Left forelimb (tissue), 1 donor: ENCODE results near the gene PLCB4.

Source experiments
- DNase-seq: peaks from one replicate; pipeline ENCODE4 v3.0.0-alpha.2; 2018; ENCODE audit warnings: low spot score

PLCB4 gene

GRCh38 chr20:9223296-9223695, 154.4 kb downstream of the PLCB4 start:
- DNase-seq = no peak

GRCh38 chr20:9225879-9226278, 157.0 kb downstream of the PLCB4 start:
- no peak for DNase-seq

GRCh38 chr20:9227896-9228615, 159.2 kb downstream of the PLCB4 start:
- DNase-seq = no peak

- DNase-seq = no peak
Measured at GRCh38 chr20:9228774-9229450, 160.0 kb downstream of the PLCB4 start.

- DNase-seq = no peak
Measured at GRCh38 chr20:9230406-9230805, 161.5 kb downstream of the PLCB4 start.

GRCh38 chr20:9233804-9234203, 164.9 kb downstream of the PLCB4 start:
- DNase-seq = no peak

GRCh38 chr20:9235518-9235917, 166.6 kb downstream of the PLCB4 start:
- DNase-seq = no peak

GRCh38 chr20:9236458-9236857, 167.6 kb downstream of the PLCB4 start:
- DNase-seq = no peak

- no peak for DNase-seq
Measured at GRCh38 chr20:9241232-9241692, 172.4 kb downstream of the PLCB4 start.

- DNase-seq = no peak
Measured at GRCh38 chr20:9241721-9242427, 173.0 kb downstream of the PLCB4 start.

- no peak for DNase-seq
Measured at GRCh38 chr20:9243986-9244385, 175.1 kb downstream of the PLCB4 start.

GRCh38 chr20:9244811-9245210, 175.9 kb downstream of the PLCB4 start:
- no peak for DNase-seq

GRCh38 chr20:9246731-9247130, 177.8 kb downstream of the PLCB4 start:
- DNase-seq = no peak

GRCh38 chr20:9250511-9250910, 181.6 kb downstream of the PLCB4 start:
- no peak for DNase-seq

GRCh38 chr20:9253006-9253539, 184.2 kb downstream of the PLCB4 start:
- DNase-seq = no peak

GRCh38 chr20:9255171-9255570, 186.3 kb downstream of the PLCB4 start:
- no peak for DNase-seq

GRCh38 chr20:9256393-9256792, 187.5 kb downstream of the PLCB4 start:
- DNase-seq = no peak

GRCh38 chr20:9258901-9259300, 190.0 kb downstream of the PLCB4 start:
- no peak for DNase-seq

- no peak for DNase-seq
Measured at GRCh38 chr20:9260027-9260426, 191.1 kb downstream of the PLCB4 start.

- no peak for DNase-seq
Measured at GRCh38 chr20:9261781-9262180, 192.9 kb downstream of the PLCB4 start.

GRCh38 chr20:9262653-9263194, 193.8 kb downstream of the PLCB4 start:
- no peak for DNase-seq

- no peak for DNase-seq
Measured at GRCh38 chr20:9269280-9269971, 200.5 kb downstream of the PLCB4 start.
